ENCODE measurements around the gene SLC15A5.

DNA sequence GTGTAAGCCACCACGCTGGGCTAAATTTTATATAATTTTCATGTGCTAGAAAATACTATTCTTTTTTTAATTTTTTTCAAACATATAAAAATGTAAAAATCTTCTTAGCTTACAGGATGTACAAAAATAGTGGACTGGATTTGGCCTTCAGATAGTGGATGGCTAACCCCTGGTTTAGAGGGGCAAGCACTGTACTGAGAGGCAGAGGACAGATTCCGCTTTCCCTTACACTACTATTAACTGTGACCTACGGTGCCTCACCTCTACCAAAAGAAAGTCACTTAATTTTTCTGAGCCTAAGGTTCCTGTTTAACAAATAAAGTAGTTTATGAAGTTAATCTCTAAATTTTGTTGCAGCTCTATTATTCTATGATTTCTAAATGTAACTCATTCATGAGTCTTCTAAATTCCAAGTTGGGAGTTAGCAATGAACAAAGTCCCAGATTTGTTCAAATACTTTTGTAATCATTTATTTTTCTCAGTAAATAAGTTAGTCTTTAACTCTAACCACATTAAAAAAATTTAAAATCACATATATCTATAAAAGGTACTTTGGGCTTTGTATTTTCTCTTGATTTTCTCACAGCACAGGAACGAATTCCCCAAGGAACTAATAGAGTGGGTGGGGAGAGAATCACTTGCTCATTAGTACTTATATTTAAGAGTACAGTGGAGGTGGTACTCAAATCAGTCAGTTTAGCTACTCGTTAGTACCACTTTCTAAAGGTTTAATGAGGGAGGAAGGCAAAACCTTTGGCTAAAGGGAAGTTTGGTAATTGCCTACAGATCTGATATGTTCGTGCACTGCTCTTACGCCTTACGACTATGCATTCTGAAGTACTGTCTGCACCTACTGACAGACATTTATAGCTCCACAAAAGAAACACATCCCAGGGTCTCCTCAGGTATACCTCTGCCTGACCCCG lies 33.7 kb downstream of the SLC15A5 start:
- no peak for TF ChIP-seq ZNF274 (IDR thresholded peaks at IDR 0.05; ENCODE audit: low read depth, low read length)
- no peak for TF ChIP-seq SUZ12 (IDR thresholded peaks at IDR 0.05; ENCODE audit: extremely low read depth, insufficient read depth, insufficient read length)
- TF ChIP-seq YY1 (IDR thresholded peaks at IDR 0.05; ENCODE audit: insufficient read depth, insufficient read length) = no peak
